ENCODE data around the gene C16orf90. TPM values are rescaled to one million over a fixed set of nuclear protein-coding genes. Genes with fewer than 3 reads are reported as not detected.

C16orf90 gene
- total RNA-seq, 1 donor: not detected

DNA sequence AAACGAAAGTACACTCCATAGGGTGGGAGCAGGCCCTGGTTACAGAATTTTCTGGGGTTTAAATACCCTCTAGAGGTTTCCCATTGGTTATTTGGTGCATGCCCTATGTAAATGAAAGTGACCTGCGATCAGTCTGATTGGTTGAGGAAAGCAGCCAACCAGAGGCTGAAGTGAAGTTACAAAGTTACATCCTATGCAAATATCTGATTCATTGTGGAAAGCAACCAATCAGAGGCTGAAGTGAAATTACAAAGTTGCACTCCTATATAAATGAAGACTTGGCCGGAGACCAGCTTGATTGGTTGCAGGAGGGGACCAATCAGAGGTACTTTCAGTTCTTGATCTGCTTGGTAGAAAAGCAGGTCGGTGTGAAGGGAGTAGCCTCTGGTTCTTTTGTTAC, 27.4 kb downstream of the C16orf90 start:
- peak in 2 of 3 donors; percentile 37 to 50 for DNase-seq (ENCODE audit: low read depth in 2 of 3, low spot score in 2 of 3)

DNA sequence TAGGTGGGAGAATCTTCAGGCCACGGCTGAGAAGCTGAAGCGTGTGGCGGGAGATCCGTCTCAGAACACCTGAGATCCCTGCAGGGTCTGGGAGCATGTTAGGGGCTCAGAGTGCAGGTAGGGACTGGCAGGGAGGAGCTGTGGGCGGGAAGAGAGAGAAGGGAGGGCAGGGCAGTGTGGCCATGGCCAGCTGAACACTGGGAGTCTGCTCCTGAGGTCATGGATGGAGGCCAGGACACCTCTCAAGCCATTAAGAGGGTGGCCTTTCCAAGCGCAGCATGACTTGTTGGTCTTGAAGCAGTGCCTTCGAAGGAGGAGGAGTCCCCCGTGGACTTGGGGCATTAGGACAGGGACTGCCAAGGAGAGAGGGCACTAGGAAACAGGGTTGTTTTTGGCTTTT, 28.1 kb downstream of the C16orf90 start:
- no peak for DNase-seq (ENCODE audit: low read depth in 2 of 3, low spot score in 2 of 3)

DNA sequence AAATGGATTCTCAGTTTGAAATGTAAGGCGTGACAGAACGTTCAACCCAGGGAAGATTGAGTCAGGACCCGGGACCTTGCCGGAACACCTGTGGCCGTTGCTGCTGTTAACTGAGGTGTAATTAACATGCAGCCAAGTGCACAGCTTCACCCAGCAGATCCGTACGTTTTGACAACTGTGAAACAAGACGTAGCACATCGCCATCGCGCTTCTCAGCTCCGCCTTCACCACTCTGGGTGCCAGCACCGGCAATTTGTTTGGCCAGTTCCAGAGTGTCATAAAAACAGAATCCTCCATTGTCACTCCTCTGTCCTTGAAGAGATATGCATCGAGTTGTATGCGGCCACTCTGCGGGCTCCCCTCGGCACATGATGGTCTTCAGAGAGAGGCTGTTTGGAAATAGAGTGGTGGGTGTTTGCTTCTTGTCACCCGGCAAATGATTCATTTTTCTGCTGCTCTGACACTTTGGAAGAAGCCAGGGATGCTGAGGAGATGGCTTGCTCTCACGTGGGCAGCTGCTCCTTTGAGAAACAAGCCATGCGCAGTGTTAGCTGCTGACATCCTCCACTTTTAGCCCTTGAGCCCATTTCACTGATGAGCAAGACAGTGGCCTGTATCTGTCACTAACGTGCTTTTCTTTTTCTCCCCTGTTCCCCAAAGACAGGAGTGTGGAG, 29.2 kb downstream of the C16orf90 start:
- DNase-seq (ENCODE audit: low read depth in 2 of 3, low spot score in 2 of 3): no peak

DNA sequence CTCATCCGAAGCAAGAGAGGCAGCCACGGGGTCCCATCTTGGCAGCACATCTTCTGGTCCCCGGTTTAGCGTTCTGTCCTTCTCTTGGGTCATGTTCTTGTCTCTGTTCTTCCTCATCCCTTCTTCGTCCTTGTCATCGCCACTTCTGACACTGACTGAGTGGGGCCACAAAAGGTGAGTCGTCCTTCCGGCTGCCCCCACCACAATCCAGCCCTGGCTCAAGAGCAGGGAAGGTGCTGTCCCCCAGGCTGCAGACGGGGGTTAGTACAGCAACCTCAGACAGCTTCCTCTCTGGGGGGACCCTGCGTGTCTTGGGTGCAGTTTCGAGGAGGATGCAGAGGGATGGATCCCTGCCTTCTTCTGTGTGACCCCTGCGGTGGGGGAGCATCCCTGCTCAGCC, 30.0 kb downstream of the C16orf90 start:
- DNase-seq (ENCODE audit: low read depth in 2 of 3, low spot score in 2 of 3): no peak

DNA sequence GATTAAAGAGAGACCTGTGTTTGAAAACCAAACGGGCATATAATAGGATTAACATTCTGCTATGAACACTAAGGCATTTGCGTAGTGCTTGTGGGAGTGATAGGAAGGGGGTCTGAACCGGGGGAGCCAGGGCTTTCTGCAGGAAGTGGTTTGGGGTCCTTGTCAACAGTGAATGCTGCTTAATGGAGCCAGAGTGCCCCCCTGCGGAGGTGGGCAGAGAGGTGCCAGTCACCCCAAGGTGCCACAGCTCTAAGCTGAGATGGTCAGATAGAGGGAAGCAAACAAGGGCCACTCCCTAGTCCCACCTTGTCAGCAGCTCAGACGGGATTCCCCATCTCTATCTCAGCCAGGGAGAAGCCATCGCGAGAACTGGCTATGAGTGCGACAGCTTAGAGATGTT, 34.1 kb downstream of the C16orf90 start:
- peak in 2 of 3 donors; percentile 77 to 85 for DNase-seq (ENCODE audit: low read depth in 2 of 3, low spot score in 2 of 3)

DNA sequence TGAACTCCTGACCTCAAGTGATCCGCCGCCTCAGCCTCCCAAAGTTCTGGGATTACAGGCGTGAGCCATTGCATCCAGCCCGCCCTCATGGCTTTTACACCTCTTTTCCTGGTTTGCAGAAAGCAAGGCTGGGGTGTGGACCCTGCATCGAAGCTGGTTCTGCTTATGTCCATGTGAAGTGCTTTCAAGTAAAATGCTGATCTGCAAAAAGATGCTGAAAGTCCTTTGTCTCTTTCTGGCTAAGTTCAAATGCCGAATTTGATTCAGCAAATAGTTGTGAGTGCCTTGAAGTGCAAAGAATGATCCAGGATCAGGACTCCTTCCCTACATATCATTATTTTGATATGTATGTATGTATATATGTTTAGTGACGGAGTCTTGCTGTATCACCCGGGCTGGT, 34.7 kb downstream of the C16orf90 start:
- DNase-seq (ENCODE audit: low read depth in 2 of 3, low spot score in 2 of 3): no peak

DNA sequence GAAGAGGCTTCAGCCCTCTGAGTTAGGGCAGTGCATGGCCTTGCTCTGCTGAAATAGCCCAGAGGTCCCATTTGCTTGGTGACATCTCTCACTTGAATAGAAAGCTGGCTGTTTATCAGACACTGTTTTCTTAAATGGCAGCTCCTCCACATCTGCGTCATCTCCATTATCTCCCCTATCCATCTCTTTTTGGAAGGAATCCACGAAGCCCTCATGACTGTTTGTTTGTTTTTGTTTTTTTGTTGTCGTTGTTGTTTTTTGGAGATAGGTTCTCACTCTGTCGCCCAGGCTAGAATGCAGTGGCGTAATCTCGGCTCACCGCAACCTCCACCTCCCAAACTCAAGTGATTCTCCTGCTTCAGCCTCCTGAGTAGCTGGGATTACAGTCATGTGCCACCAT, 35.2 kb downstream of the C16orf90 start:
- no peak for DNase-seq (ENCODE audit: low read depth in 2 of 3, low spot score in 2 of 3)

DNA sequence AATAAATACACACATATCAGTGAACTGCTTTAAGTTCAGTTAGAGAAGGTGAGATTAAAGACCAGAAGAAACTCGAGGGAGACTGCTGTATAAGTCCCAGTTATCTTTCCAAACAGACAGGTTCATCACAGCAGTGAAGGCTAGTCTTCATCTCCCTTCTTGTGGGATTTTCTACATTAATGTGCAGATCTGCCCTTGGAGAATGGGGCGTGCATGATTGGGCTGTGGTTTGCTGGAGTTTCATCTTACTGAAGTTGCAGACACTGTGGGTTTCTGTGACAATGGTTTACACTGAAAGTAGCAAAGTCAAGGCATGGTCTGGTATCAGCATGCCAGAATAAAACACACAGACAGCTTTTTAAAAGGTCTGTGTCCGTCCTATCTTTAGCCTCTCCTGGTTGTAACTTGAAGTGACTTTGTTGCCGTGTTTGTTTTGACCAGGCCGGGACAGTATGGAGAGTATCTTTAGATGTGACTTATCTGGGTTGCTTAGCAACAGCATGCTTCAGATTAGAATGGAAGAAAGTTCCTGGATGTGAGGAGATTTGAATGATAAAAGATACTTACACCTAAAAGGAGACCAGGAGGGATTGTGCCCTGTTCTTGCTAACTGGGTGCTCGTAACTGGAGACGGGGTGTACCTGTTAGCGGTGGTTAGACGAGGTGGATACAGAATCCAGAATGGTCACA, 35.7 kb downstream of the C16orf90 start:
- DNase-seq (ENCODE audit: low read depth in 2 of 3, low spot score in 2 of 3): no peak

DNA sequence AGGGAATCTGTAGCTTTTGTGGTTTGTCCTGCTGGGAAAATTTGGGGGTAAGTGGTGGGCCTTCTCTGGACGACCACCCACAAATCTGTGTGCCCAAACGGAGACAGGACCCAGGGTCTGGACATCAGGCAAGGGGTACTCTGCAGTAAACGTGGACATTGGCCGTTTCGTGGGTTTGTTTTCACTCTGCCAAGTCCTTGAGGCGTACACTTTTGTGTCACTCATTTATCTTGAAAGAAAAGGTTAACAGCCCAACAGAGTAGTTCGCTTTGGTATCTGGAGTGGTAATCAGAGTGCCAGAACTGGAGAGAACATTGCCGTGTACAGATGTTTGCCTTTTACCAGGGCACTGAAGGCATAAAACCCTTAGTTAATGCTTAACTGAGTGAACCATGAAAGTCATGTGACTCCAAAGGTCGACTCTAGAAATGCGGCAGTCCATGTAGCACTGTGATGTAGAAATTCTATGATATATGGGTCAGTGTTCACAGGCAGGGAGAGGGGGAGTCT, 36.4 kb downstream of the C16orf90 start:
- no peak for DNase-seq (ENCODE audit: low read depth in 2 of 3, low spot score in 2 of 3)

DNA sequence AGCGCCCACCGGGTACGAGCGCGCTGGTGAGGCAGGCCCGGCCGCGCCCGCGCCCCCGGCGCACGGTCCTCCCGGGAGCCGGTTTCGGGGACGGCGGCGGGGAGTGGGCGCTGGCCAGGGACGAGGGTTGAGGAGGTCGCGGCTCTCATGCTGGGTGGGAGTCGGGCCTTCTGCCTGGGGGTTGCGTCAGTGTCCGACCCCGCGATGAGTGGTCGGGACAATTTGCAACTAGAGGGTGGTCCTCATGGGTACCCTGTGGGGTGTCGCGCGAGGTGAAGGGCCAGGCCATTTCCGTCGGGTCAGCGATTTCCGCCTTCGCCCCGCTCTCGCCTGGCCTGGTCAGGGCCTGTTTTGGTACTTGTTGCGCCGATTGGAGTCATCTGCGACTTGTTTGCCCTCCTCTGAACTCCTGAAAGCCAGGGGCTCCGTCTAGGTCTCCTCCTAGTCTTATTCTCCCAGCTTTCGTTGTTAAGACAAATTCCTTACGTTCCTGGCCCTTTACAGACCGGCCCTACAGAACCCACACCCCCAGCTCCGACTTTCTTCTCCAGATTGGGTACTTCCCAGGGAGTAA, 36.9 kb downstream of the C16orf90 start:
- no peak for DNase-seq (ENCODE audit: low read depth in 2 of 3, low spot score in 2 of 3)

DNA sequence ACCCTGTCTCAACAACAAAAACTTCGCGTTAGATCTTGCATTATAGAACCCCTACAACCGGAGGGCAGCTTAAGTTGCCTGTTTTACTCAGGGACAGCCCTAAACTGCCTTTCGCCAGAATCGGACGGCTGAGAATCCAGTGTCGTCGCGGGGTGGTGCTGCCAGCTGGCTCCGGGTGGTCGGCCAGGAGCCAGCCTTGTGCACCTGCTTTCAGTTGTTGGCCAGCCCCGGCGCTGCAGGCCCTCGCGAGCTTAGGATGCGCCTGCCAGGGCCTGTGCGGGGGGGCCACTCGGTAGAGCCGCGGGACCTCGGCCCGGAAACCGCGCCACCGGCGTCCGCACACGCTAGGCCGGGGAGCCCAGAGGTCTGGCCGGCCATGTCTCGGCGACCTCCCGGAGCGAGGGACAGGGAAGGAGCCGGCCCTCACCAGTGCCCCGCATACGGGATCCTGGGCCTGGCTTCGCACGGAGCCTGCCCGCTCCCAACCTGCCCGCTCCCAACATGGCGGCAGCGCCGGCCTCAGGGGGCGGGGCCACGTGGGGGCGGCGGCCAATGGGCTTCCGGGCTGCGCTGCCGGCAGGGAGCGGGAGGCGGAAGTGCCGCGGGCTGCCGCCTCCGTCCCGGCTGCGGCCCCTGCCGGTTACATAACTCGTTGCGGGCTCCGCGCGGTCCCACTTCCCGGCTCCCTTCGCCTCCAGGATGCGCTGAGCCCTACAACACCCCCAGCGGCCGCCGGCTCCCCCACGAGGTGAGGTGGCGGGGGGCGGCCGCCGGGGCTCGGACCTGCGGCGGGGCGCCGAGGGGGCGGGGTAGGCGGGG, 37.6 kb downstream of the C16orf90 start:
- DNase-seq (ENCODE audit: low read depth in 2 of 3, low spot score in 2 of 3): peak; percentile 78 to 95 (median 93)

DNA sequence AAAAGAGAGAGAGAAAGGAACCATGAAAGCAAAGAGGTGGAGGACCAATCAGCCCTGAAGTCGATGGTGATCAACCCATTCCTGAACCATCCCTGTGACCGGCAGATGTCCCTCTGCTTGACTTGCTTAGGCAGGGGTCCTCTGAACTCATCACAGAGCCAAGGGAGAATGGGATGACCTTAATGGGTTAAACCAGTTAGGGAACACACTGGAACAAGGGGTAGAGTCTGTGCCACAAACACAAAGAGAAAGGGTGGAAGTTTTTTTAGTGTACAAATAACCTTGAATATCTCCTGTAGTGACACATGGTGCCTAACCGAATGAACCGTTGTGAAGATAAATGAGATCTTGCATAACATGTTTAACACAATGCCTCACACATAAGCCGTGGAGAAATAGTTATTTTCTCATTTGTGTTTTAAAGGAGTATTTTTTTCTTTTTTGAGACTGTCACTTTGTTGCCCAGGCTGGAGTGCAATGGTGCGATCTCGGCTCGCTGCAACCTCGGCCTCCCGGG, 40.6 kb downstream of the C16orf90 start:
- DNase-seq (ENCODE audit: low read depth in 2 of 3, low spot score in 2 of 3): no peak

DNA sequence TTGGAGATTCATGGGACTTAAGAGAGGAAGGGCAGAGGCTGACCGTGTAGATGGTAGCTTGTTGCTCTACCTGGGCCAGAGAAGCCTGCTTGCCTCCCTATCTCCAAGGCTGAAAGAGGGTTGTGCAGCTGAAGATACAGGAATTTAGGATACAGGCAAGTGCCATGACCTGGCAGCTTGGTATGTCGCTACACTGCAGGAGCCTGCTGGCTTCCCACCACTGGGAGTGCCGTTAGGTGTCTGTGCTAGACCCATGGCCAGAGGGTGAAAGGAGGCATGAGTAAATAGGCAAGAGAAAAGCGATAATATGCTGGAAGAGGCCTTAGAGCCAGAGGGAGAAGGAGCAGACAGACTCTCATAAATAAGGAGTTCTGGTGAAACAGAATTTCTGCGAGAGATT, 41.2 kb downstream of the C16orf90 start:
- DNase-seq (ENCODE audit: low read depth in 2 of 3, low spot score in 2 of 3): no peak

DNA sequence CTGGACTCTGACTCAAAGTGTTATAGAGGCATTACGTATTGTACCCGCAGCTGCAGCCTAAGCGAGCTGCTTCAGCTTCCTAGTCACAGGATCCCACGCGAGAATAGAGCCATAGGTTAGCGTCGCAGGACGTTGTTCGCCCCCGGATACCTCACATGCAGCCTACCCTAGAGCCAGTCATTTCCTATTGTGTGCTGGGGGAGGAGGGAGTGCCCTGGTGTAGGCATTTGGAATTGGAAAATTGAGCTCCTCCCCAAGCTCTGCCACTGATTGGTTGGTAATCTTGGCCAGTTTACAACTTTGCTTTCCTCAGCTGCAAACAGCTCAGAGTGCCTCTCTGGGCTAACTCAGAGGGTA, 51.3 kb downstream of the C16orf90 start:
- DNase-seq (ENCODE audit: low read depth in 2 of 3, low spot score in 2 of 3): peak in 2 of 3 donors; percentile 58 to 71

Small RNA genes lying within 50 kb of the gene (small RNA-seq; reads per million reads assigned to genes)
- not detected for gene MIR6126

Other genes with a start within 250 kb of the C16orf90 start
- gene MEFV, start 238.9 kb downstream of the C16orf90 start, total RNA-seq: 0.81 TPM
- gene ZNF263, start 212.0 kb downstream of the C16orf90 start, total RNA-seq: 49.8 TPM
- 5.7 TPM for gene TIGD7, start 190.1 kb downstream of the C16orf90 start, total RNA-seq
- gene ZNF75A, start 190.0 kb downstream of the C16orf90 start, total RNA-seq: 21.0 TPM
- gene OR2C1, start 139.6 kb downstream of the C16orf90 start, total RNA-seq: 0.27 TPM
- 11.0 TPM for gene ZSCAN32, start 94.5 kb downstream of the C16orf90 start, total RNA-seq
- 8.6 TPM for gene ZNF174, start 94.3 kb downstream of the C16orf90 start, total RNA-seq
- 1.6 TPM for gene ZNF597, start 52.0 kb downstream of the C16orf90 start, total RNA-seq
- 23.7 TPM for gene NAA60, start 51.8 kb downstream of the C16orf90 start, total RNA-seq
- gene CLUAP1, start 5.5 kb upstream of the C16orf90 start, total RNA-seq: 5.9 TPM
- 58.7 TPM for gene NLRC3, start 81.9 kb upstream of the C16orf90 start, total RNA-seq
- gene SLX4, start 116.1 kb upstream of the C16orf90 start, total RNA-seq: 2.7 TPM
- 55.2 TPM for gene DNASE1, start 159.2 kb upstream of the C16orf90 start, total RNA-seq
- gene TRAP1, start 222.0 kb upstream of the C16orf90 start, total RNA-seq: 77.6 TPM

Measured in hematopoietic multipotent progenitor cell (in vitro differentiated cells).